GM12891 (cell line): ENCODE data around the gene LILRA6.

Experiments used
- POLR2A ChIP-seq: IDR thresholded peaks from 2 replicates; pipeline ENCODE4 v1.6.1; 2011; ENCODE audit warnings: low read depth, low read length, control low read depth
- POLR2AphosphoS5 ChIP-seq: IDR thresholded peaks from 2 replicates; pipeline ENCODE4 v1.6.1; 2011; ENCODE audit warnings: low read depth, low read length, control low read depth
- TAF1 ChIP-seq: IDR thresholded peaks from 2 replicates; pipeline ENCODE4 v1.6.1; 2011; ENCODE audit warnings: low read depth, low read length, control low read depth

- TF ChIP-seq POLR2A, result no peak
- no peak for TF ChIP-seq POLR2AphosphoS5
- TF ChIP-seq TAF1, result no peak
Observed at GRCh38 chr19:54279406-54279962, 36.9 kb upstream of the LILRA6 start.
